ENCODE measurements around the gene DLG2. TPM values are rescaled to one million over a fixed set of nuclear protein-coding genes. Genes with fewer than 3 reads are reported as not detected.
A peak's percentile ranks its signal among the peaks of the same experiment; 100 is the strongest.

Gene DLG2
- total and polyA plus RNA-seq, 11 donors: 2.4 to 13.9 (median 7.1) TPM

- no peak overlapping the region for H3K27ac ChIP-seq
- no peak overlapping the region for H3K4me3 ChIP-seq
- no peaks in the 10 kb centered on the region for H3K27me3 ChIP-seq
- peaks cover 0 to 11% (median 2%) of the 10 kb centered on the region in 12 donors for H3K4me1 ChIP-seq
- DNase-seq (no peak), ATAC-seq (no peak)
- 90 to 99% (median 96%) methylated on average over 1 of the region's 1 CpG for WGBS, 4 donors
- H3K9me3 ChIP-seq: no peaks in the 10 kb centered on the region
- TF ChIP-seq POLR2A (IDR thresholded peaks at IDR 0.05) (no peak), CTCF (IDR thresholded peaks at IDR 0.05) (no peak)
- intact Hi-C loops (cut with DNase I): loop anchor here in 1 of 10 donors (10.0 kb wide), 1 partner anchor 73 kb away; no protein-coding TSS in a partner anchor
- peaks cover 0 to 3% (median 0%) of the 10 kb centered on the region in 9 donors for H3K36me3 ChIP-seq
These were observed 41.0 kb upstream of the DLG2 start for GRCh38 chr11:85668157-85668556.

GRCh38 chr11:85666687-85667086 lies 39.5 kb upstream of the DLG2 start:
- Histone ChIP-seq H3K27ac (no peak overlapping the region), H3K9me3 (no peaks in the 10 kb centered on the region), H3K36me3 (peaks cover 0 to 17% (median 6%) of the 10 kb centered on the region in 9 donors), H3K4me3 (no peak overlapping the region), H3K27me3 (no peaks in the 10 kb centered on the region), H3K4me1 (peaks cover 0 to 26% (median 17%) of the 10 kb centered on the region in 12 donors)
- intact Hi-C loops (cut with DNase I): loop anchor here in 1 of 10 donors (10.0 kb wide), 1 partner anchor 72 kb away; no protein-coding TSS in a partner anchor
- ATAC-seq: no peak
- TF ChIP-seq POLR2A (IDR thresholded peaks at IDR 0.05) (no peak), CTCF (IDR thresholded peaks at IDR 0.05) (no peak)
- 93 to 95% (median 93%) methylated on average over 3 of the region's 3 CpGs for WGBS, 4 donors
- no peak for DNase-seq

GRCh38 chr11:85665733-85666132 lies 38.6 kb upstream of the DLG2 start:
- H3K36me3 ChIP-seq: peaks cover 0 to 26% (median 13%) of the 10 kb centered on the region in 9 donors
- no peak for ATAC-seq
- H3K4me3 ChIP-seq: peak overlapping the region in 2 of 12 donors; percentile 78 to 88
- no peak for TF ChIP-seq CTCF (IDR thresholded peaks at IDR 0.05)
- H3K27ac ChIP-seq: peak overlapping the region in 7 of 12 donors; percentile 96 to 99 (median 97)
- intact Hi-C loops (cut with DNase I): loop anchor here in 3 of 10 donors (1.0 to 10.0 kb wide), 3 partner anchors 37 to 71 kb away; partner anchors contain the start of gene TMEM126B (in 2 of the 3)
- H3K9me3 ChIP-seq: no peaks in the 10 kb centered on the region
- no peak for DNase-seq
- H3K27me3 ChIP-seq: no peaks in the 10 kb centered on the region
- WGBS, 4 donors: 80 to 82% (median 81%) methylated on average over 5 of the region's 5 CpGs
- H3K4me1 ChIP-seq: peaks cover 0 to 35% (median 26%) of the 10 kb centered on the region in 12 donors

- H3K4me3 ChIP-seq: peak within 1 kb of the TSS; percentile 71 to 94 (median 88)
- H3K36me3 ChIP-seq: peaks cover 0 to 35% (median 22%) of the 10 kb centered on the region in 9 donors
- peak; percentile 93 to 96 (median 96) for ATAC-seq
- H3K4me1 ChIP-seq: peaks cover 0 to 42% (median 35%) of the 10 kb centered on the region in 12 donors
- no peaks in the 10 kb centered on the region for H3K27me3 ChIP-seq
- H3K9me3 ChIP-seq: no peaks in the 10 kb centered on the region
- 0 to 2% (median 1%) methylated on average over 16 to 67 of the region's 67 CpGs for WGBS, 4 donors
- intact Hi-C loops (cut with DNase I): loop anchor here in 9 of 10 donors (1.0 to 10.0 kb wide), 4 partner anchors 36 to 70 kb away; partner anchors contain the start of genes TMEM126B (in 9 of the 9) and DLG2 (in 6 of the 9)
- TF ChIP-seq POLR2A (IDR thresholded peaks at IDR 0.05) (peak in 1 of 2 donors; percentile 95), CTCF (IDR thresholded peaks at IDR 0.05) (no peak)
- peak within 1 kb of the TSS; percentile 92 to 99 (median 96) for H3K27ac ChIP-seq
- peak; percentile 95 to 97 (median 95) for DNase-seq
These were observed 37.7 kb upstream of the DLG2 start, which contains the start of gene CREBZF for GRCh38 chr11:85664615-85665481. Gene CREBZF (minus strand): TSS chr11:85665129. CDS start chr11:85664875, 254 bp downstream.
